Mesenteric fat pad (tissue), 1 donor: ENCODE data around the gene UNC79. TPM values are rescaled to one million over a fixed set of nuclear protein-coding genes. Genes with fewer than 3 reads are reported as not detected.
"Not testable (repeated sequence)": the region's sequence is repeated elsewhere in the genome, so short reads cannot be mapped to it uniquely, and the experiment has no call there.

Experiments used
- DNase-seq: peaks from one replicate; pipeline ENCODE4 v3.0.0-alpha.2; 2020; ENCODE audit warnings: low spot score
- total RNA-seq: library from RNA; stranded (reverse); fragmentation: NEBNext Ultra II Directional; extraction: Animal tissue kit (Norgen Biotek cat#: 25700); gene quantifications from one replicate; pipeline ENCODE4 v1.2.1, GENCODE V29; 2021
- donor health status: DM: yes; HTN: yes; CAD: no.

UNC79 gene
- total RNA-seq, 1 donor from 2014 or later: 0.13 TPM

DNA sequence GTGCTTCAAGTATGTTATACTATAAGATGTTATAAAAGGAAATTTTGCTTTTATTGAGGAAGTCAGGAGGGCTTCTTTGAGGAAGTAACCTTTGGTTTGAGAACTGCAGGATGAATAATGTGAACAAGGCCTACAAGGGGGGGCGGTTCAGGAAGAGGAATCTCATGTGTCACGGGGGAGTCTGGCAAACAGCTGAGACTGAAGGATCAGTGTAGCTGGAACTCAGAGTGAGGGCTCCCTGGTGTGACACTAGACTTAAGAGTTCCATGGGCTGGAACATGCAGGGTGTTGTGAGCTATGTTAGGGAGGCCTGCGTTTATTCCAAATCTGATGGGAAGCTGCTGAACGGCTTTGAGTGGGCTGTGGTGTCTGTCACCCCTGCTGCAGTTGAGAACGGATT, 62.3 kb downstream of the UNC79 start:
- no peak for DNase-seq

DNA sequence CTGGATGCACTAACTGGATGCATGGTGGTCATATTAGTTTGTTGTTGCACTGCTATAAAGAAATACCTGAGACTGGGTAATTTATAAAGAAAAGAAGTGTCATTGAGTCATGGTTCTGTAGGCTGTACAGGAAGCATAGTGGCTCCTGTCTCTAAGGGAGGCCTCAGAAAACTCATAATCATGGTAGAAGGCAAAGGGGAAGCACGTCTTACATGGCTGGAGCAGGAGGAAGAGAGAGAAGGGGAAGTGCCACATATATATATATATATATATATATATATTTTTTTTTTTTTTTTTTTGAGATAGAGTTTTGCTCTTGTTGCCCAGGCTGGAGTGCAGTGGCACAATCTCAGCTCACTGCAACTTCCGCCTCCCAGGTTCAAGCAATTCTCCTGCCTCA, 62.9 kb downstream of the UNC79 start:
- not testable (repeated sequence) for DNase-seq

DNA sequence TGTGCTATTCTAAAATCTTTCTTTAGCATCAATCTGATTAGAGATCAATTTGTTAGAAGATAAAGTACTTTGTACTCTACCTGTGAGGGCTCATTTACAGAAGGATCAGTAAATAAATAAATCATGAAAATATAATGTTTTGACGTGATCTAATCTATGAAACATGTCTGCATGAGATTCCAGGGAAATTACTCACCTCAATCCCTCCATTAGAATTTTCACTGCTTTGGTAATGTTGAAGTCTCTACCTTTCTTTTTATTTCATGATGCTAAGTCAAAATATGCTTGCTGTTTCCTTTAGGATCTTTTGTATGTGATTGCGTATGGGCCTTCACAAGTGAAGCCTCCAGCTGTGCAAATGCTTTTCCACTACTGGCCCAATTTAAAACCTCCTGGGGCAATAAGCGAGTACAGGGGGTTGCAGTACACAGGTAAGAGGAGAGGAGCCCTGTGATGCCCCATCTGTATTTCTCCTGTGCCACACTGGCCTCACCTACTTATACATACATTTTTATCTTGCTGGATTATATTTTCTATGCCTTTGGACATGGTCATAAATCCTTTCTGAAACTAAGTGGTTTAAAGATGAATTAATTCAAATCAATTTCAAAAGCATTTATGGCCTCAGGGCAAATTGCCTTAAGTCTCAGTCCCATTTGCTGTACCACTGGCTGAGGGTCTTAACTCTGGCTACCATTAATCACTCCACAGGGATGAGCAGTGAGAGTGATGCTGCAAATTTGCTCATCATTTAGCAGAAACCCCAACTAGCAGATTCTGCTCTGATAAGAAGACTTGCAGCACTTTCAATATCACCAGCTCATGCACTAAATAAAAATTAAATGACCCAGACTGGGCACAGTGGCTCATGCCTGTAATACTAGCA, 66.4 kb downstream of the UNC79 start:
- DNase-seq: no peak

DNA sequence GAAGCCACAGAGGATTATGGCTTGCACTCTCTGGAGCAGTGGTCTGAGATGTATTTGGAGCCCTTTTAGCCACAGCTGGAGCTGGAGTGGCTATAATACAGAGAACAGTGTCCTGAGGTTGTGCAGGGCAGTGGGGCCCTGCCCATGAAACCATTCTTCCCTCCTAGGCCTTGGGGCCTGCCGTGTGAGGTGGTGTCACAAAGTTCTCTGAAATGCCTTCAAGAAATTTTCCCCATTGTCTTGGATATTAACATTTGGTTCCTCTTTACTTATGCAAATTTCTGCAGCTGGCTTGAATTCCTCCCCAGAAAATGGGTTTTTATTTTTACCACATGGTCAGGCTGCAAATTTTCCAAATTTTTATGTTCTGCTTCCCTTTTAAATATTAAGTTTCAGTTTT, 79.3 kb downstream of the UNC79 start:
- DNase-seq: no peak

DNA sequence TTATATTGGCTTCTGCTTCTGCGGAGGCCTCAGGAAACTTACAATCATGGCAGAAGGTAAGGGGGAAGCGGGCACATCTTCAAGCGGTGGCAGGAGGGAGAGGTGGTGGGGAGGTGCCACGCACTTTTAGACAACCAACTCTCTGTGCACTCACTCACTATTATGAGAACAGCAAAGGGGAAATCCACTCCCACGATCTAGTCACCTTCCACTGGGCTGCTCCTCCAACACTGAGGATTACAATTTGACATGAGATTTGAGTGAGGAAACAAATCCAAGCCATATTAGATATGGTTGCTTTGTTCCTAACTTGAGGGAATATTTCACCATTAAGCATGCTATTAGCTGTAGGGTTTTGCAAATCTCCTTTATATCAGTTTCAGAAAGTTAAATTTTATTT, 80.3 kb downstream of the UNC79 start:
- no peak for DNase-seq

DNA sequence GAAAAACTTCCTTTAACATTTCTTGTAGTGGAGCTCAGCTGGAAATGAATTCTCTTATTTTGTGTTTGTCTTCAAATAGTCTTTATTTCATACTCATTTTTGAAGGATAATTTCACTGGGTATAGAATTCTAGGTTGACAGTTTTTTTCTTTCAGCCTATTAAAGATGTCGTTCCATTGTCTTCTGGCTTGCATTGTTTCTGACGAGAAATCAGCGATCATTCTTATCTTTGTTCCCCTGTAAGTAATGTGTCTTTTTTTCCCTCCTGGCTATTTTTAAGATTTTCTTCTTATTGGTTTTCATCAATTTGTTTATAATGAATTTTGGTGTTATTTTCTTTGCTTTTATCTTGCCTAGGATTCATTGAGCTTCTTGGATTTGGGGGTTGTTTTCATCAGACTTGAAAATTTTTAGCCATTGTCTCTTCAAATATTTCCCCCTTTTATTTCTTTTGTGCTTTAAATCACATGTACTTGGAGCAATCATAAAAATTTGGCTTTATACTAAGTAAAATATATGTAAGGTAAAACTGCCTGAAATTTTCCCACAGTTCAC, 89.4 kb downstream of the UNC79 start:
- no peak for DNase-seq

DNA sequence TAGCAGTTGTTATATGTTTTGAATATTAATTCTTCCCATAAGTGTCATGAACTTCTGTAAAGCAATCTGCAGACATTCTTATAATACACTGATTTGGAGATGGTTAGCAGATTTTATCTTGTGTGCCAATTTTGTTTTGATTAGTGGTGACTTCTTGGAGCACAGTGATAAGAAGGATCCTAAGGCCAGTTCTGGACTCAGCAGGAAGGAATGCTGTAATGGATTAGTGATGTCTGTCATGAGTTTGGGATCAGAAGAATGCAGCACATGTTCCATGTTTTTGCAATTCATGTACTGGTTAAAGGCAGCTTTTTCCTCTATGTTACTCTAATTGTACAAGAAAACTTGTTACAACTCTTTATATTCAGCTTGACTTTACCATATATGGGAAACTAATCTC, 91.5 kb downstream of the UNC79 start:
- DNase-seq: no peak

DNA sequence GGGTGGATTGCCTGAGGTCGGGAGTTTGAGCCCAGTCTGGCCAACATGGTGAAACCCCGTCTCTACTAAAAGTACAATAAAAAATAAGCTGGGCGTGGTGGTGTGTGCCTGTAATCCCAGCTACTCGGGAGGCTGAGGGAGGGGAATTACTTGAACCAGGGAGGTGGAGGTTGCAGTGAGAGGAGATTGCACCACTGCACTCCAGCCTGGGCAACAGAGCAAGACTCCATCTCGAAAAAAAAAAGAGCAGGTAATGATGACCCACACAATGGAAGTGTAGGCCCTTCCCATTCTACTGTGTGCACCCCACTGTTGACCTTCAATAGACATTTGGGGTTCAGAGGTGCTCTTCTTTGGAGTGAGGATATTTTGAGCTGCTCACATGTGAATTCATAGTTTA, 94.5 kb downstream of the UNC79 start:
- DNase-seq: not testable (repeated sequence)

DNA sequence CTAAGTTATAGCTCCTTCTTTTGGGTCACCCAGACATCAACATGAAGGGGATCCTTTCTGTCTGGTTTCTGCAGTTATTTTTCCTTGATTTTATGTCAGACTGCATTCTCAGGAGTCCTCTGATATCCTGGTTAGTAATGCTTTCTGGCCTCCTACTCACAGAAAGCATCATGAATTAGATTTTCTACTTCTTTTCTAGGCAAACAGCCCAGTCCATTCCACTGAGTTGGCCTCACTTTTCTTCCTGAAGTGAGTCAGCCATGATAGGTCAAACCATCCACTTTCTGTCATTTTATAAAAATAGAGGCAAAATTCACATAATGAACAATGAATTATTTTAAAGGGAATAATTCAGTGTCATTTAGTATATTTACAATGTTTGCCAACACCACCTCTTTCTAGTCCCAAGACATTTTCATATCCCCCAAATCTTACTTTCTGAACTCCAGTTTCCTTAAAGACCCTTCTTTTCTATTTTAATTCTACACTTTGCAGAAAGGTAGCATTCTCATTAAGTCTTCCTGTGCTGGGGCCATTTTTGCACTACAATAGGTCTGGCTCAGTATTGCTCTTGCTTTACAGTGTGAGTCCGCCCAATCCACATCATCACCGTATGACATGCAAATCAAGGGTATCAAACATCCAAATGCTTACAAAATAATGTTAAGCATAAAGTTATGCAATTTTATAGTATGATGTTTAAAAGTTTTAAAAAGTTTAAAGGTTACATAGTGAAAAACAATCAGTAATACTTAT, 95.1 kb downstream of the UNC79 start:
- DNase-seq: no peak

DNA sequence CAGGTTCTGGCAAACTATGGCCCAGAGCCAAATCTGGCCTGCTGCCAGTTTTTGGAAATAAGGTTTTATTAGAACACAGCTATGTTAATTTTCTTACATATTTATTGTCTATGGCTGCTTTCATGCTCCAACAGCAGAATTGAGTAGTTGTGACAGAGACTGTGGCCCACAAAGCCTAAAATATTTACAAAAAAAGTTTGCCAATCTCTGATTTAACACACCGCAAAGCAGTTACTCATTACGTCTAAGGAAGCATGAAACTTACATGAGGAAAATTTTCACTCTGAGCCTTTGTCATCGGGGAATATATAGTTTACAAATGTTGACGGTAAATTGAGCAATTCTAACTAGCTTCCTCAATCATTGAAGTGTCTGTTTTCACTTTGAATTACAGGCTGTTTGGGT, 96.5 kb downstream of the UNC79 start:
- no peak for DNase-seq

DNA sequence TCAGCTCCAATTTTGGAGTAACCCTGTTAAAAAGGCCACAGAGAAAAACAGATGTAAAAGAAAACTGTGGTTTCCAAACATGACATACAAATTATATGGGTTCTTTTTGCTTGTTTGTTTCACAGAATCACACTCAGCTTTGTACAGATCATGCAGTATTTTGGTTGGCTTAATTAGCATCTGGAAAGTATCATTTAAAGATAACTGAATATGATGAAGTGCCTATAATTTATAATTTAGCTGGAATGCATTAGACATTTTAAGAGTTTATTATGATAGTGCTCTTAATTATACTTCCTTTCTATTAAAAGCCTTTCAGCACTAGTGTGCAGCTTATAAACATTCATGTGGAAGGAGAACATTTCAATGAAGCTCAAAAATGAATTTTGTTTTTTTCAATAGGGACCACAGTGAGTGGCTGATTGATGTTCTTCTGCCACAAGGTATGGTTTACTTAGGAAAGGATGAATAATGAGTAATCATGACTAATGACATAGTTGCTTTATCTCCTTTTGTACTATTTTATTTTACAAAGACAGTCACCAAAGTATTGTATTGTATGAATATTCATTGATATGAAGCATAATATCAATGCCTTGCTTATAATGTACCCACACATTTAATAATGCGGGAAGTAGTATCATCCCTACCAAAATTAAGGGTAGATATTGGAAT, 98.3 kb downstream of the UNC79 start:
- no peak for DNase-seq

DNA sequence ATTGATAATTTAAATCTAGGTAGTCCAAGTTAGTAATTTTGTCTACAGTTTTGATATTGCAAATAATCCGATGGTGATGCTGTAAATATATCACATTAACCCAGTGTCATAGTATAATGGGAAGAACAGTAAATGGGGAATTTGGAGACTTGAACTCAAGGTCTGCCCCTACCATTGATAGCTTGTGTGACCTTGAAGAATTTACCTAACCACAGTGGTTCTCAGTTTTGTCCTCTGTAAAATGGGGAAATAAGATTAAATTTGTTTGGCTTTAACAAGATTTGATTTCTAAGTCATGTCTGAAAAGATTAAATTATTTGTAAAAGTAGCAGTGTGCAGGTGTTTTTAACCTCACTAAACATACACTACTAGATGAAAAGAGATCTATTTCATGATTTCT, 100.9 kb downstream of the UNC79 start:
- DNase-seq: no peak

DNA sequence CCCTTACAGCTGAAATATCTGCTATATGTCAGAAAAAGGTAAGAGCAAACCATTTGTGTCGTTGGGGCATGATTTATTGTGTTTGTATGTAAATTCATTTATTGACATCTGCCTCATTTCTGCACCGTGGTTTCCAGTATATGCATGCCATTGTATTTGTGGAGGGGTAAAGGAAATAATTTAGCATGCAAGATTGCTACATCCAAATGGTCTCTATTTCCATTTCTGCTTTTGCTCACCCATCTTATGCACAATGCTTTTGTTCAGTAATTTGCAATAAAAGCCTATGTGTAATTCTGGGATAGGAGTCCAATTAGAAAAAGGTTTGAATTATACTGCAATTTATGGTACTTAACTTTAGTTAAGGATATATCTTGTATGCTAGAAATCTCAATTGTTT, 101.8 kb downstream of the UNC79 start:
- DNase-seq: no peak

DNA sequence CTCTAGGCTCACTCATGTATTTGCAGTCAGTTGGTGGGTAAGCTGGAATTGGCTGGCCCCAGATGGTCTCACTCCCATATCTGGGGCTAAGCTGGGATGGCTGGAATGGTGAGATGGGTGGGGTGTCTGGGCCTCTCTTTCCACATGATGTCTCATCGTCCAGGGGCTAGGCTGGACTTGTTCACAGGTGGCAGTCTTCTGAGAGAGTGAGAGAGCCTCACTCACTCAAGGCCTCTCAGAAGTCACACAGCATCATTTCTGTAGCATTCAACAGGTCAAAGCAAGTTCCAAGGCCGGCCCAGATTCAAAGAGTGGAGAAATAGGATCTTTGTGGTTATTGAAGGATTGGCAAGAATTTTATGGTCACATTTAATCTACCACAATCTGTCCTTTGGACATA, 102.7 kb downstream of the UNC79 start:
- no peak for DNase-seq

DNA sequence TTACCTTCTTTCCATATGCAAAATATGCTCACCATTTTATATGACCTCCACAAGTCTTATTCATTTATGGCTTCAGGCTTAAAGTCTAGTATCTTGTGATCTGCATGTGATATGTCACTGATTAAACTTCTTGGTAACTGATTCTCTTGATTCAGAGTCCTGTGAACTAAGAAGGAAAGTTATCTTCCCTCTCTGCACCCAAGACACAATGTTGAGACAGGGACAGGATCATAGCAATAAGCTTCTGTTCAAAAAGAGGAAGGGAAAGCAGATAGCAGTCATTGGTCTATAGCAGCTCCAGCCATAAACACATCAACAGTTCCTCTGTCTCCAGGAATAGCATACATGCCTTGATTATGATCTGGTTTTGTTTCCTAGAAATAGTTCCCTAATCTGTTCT, 103.1 kb downstream of the UNC79 start:
- no peak for DNase-seq

DNA sequence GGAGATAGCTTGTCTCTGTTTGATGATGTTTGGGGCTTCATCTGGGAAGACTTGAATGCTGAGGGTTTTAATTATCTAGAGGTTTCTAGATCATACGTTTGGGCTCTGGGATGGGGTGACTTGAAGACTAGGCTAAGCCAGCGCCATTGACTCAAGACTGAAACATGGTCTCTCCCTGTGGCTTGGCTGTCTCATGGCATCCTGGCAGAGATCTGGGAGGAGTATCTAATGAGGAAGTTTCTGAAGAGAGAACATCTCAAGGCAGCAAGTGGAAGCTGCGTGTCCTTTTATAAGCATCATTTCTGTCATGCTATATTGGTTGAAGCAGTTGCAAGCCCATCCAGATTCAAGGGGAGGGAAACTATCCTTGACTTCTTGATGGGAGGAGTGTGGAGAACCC, 104.8 kb downstream of the UNC79 start:
- DNase-seq: no peak

DNA sequence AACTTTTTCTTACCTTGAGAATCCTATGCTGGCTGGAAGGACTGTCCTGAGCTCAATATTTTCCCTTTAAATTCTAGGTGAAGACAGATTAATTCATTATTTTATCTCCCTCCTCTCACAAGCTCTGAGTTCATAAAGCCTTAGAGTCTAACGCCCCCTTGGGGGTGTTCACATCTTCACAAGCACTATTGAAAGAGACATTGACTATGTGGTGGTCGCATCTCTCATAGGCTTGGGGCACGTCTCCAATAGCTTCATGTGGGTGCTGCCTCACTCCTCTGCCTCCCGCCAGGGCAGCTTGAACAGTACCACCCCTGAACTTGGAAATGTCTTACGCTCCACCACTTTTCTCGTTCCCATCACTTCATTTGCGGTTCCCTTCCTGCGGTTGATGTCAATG, 106.2 kb downstream of the UNC79 start:
- no peak for DNase-seq

DNA sequence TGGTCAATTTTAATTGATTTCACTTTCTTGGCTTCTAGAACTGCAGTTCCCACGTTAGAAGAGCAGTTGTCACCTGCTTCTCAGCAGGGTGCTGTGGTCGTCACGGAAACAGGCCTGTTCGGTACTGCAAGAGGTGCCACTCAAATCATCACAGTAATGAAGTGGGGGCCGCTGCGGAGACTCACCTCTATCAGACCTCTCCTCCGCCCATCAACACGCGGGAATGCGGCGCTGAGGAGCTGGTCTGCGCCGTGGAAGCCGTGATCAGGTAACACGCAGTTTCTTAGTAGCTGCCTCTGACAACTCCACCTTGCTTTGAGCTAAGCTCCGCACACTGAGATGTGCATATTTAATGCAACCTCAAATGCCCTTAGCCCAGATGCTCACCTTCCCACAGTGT, 107.2 kb downstream of the UNC79 start:
- DNase-seq: no peak

DNA sequence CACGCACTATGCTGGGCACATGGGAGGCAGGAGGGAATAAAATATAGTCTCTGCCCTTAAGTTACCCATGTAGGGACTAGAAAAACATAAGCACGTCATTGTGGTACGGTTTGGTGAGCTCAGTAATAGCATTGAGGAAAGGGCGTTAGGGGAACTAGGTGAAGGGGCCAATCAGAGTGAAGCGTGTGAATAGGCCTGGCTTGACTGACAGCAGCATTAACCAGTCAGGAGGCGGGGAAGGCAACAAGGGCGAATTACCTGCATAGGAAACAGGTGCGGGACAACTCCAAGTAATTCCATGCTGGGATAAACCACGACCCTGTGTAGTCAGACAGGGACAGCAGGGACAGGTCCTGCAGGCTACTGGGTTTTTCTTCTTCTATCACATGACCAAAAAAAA, 107.7 kb downstream of the UNC79 start:
- no peak for DNase-seq

DNA sequence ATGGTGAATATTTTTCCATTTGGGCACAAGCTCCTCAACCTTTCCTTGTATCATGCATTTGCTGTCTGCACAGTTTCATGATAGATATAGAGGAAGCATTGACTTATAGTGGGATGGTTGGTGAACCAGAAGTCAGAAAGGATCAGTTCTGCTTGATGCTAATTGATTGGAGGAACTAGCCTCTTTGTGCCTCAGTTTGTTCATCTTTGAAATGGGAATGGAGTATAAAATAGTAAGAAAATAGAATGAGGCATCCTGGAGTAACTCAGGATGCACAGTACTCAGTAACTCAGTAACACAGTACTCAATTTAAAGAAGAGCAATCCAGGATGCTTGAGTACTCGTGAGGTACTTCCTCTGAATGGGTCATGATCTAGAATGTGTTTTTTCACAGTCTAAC, 109.5 kb downstream of the UNC79 start:
- no peak for DNase-seq

DNA sequence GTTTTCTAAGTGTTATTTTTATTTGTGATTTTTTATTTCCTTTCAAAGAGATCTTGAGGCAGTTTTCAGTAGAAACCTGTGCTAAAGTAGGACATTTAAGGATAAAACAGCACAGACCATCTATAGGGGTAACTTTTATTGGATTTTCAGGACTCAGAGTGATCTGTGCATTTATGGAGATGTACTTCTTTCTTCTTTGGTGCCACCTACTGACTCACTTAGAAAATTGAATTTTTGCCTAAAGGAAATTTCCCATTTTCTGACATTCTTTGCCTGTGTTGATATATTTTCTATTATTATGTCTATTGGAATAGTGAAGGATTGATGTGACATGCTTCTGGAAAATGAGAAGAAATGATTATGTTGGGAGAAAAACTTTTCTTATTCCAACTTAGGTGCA, 113.0 kb downstream of the UNC79 start:
- no peak for DNase-seq

DNA sequence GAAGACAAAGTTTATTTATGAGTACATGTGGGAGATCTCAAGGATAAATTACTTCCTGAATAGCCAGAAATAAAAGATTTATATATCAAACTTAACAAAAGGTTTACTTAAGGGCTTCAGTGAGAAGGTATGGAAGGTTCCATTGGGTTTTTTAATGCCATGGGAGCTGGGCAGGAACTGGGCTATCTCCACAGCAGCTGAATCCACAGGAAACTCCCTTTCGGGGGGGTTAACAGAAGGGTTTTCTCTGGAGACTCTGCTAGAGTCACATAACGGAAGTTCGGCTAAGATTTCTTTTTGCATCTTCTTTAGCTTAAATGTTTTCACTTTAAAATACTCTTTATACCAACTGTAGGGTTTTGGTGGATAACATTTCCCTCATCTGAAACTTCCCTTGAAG, 113.5 kb downstream of the UNC79 start:
- DNase-seq: no peak
